Activated CD8-positive, alpha-beta memory T cell treated with anti-CD3 and anti-CD28 coated beads for 36 hours (primary cell): Measurements from ENCODE around the gene NHP2. TPM values are rescaled to one million over a fixed set of nuclear protein-coding genes. Genes with fewer than 3 reads are reported as not detected.
"Not testable (repeated sequence)": the region's sequence is repeated elsewhere in the genome, so short reads cannot be mapped to it uniquely, and the experiment has no call there.

Source experiments
- CTCF ChIA-PET: fragments of 350-600 bp; sonication (Branson Sonifier 250); formaldehyde crosslinking; loops from one replicate; lab custom pipeline; 2021; ENCODE audit warnings: antibody characterized with exemption; lab: Charles Lee
- POLR2A ChIA-PET: fragments of 350-600 bp; sonication (Branson Sonifier 250); formaldehyde crosslinking; loops from one replicate; lab custom pipeline; 2021; ENCODE audit warnings: antibody characterized with exemption; lab: Charles Lee
- total RNA-seq, 2 experiments: library from RNA; stranded (reverse); gene quantifications; one replicate each; pipeline ENCODE4 v1.2.3, GENCODE V29; 2021

The NHP2 gene
- total RNA-seq = 100 to 1,000 TPM; 317 to 326 TPM

DNA sequence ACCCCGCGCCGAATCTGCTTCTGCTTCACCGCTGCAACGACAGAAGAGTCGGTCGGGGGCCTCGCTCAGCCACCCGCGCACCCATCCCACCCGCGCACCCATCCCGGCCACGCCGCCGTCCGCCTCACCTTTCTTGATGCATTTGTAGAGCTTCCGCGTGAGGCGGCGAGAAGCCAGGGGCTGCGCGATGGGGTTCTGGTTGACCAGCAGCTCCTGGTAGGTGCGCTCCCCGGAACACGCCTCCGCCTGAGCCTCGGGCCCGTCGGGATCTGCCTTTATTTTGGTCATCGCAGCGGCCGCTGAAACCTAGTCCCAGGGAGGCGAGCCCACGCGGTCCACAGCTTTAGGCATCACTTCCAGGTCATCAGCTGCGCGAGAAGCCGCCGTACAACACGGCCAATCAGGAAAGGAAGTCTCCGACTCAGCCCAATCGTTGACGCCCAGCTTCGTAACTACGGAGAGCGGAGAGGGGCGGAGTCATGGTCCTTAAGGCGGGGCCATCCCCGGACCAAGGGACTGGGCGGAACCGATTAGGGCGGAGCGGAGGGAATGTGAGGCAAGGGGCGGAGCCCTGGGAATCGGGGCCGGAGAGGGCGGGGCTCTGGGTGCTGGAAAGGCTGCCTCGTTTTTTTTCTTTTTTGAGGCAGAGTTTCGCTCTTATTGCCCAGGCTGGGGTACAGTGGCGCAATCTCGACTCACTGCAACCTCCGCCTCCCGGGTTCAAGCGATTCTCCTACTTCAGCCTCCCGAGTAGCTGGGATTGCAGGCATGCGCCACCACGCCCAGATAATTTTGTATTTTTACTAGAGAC lies at the start of gene NHP2:
Gene NHP2, minus strand, starts transcription at position 356 of the 811 bp plus-strand sequence. Its CDS starts 68 bp downstream, at position 288.
- ChIA-PET CTCF (interaction anchor here (1.2 to 6.4 kb wide), 3 partner anchors 10 to 78 kb away, joined by 4 to 31 read pairs (median 5); no protein-coding TSS in a partner anchor), POLR2A (interaction anchor here (0.7 to 1.6 kb wide), 5 partner anchors 13 to 53 kb away, joined by 3 to 11 read pairs (median 4); partner anchors contain the start of genes HNRNPAB and RMND5B)

DNA sequence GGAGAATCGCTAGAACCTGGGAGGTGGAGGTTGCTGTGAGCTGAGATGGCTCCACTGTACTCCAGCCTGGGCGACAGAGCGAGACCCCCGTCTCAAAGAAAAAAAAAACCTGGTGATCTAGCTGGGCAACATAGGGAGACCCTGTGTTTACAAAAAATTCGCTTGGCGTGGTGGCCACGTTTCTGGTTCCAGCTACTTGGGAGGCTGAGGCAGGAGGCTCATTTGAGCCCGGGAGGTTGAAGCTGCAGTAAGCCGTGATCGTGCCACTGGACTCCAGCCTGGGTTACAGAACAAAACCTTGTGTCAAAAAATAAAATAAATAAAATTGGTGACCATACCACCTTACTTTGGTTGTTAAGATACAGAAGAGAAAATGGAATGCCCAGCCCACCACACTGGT lies 48.9 kb upstream of the NHP2 start:
- POLR2A ChIA-PET = no interaction called here
- CTCF ChIA-PET = no interaction called here

DNA sequence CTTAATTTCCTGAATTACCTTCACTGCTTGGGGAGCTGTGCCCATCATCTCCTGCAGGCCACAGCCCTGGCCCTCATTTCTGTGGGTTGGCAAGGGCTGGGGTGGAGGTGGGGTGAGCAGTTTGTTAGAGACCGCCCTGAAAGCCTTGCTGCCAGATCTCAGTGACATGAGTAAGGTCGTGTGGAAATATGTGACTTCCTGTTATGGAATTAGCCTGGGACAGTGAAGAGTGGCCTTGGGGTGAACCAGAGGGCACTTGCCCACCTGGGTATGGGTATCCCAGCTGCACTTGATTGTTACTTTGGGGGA lies 48.2 kb upstream of the NHP2 start:
- ChIA-PET POLR2A (no interaction called here), CTCF (no interaction called here)

DNA sequence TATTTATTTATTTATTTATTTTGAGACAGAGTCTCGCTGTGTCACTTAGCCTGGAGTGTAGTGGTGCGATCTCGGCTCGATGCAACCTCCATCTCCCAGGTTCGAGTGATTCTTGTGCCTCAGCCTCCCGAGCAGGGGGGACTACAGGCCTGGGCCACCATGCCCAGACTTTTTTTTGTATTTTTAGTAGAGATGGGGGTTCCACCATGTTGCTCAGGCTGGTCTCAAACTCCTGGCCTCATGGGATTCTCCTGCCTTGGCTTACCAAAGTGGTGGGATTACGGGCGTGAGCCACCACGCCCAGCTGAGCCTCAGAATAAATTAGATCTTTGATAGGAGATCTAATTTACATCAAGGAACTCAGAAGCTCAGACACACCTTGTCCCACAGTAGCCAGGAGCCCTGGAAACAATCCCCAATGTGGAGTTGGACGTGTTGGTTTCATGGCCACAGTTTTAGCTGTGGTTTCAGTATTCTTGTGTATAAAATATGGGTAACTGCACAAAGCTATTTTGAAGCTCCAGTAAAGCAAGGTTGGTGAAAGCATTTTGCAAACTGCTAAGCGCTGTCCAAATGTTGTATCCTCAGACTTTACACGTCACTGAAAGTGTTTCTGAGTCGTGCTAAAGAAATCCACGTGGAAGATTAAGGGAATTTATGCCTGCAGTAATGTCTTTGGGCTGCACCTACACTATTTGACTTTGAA lies 47.7 kb upstream of the NHP2 start:
- ChIA-PET CTCF (interaction anchor here (0.6 to 1.7 kb wide), 2 partner anchors 14 to 37 kb away, joined by 3 to 6 read pairs; no protein-coding TSS in a partner anchor), POLR2A (no interaction called here)

DNA sequence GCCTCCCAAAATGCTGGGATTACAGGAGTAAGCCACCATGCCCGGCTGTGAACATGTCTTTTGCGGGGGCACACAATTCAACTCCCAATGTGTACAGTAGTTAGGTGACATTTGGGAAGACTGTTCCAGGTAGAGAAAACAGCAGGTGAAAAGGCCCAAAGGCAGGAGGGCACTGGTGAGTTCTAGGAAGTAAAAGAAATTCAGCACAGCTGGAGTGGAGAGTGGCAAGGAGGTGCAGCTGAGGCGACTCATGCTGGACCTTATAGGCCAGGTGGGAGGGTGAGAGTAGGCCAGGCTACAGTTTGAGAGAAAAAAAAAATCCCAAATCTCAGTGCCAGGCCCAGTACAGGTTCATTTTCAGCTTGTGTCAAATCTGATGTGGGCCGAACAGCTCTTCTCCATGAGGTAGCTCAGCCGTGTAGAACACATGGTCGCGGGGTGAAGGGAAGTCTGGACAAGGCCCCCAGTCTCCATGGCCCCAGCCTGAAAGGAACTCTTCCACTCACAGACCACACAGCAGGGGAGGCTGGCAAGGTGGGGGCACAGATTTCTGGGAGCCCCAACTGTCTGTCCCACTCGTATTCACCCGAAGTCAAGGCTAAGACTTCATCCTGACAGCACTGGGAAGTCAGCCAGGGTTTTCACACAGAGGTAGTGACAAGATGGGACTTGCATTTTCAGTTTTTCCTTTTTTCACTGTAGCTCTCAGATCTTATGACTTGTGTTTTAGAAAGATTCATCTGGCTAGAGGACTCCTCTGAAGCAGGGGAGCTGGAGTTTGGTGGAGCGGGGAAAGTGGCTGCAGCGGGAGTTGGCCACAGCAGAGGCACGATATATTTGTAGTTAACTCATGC lies 46.1 kb upstream of the NHP2 start:
- ChIA-PET CTCF (interaction anchor here (1.1 to 1.7 kb wide), 2 partner anchors 15 to 16 kb away, joined by 3 to 6 read pairs; no protein-coding TSS in a partner anchor), POLR2A (no interaction called here)

DNA sequence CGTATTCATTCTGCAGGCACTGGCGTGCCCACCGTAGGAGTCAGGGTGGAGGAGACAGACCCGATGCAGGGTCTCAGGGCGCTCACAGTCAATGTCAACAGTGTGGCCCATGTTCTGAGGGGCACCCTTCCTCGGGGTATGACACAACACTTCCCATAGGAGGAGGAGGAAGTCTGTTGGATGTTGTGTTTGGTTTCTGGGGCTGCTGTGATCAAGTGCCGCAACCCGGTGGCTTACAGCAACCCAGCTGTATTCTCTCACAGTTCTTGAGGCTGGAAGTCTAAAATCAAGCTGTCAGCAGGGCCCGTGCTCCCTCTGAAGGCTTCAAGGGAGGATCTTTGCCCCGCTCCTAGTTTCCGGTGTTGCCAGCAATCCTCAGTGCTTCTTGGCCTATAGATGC lies 45.0 kb upstream of the NHP2 start:
- ChIA-PET POLR2A (no interaction called here), CTCF (interaction anchor here (0.7 kb wide), 1 partner anchor 59 kb away, joined by 3 read pairs; no protein-coding TSS in a partner anchor)

DNA sequence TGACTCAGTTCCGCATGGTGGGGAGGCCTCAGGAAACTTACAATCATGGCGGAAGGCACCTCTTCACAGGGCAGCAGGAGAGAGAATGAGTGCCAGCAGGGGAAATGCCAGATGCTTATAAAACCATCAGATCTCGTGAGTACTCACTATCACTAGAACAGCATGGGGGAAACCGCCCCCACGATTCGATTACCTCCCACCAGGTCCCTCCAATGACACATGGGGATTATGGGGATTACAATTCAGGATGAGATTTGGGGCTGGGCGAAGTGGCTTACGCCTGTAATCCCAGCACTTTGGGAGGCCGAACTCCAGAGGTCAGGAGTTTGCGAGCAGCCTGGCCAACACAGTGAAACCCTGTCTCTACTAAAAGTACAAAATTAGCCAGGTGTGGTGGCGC lies 44.5 kb upstream of the NHP2 start:
- POLR2A ChIA-PET = not testable (repeated sequence)
- CTCF ChIA-PET = interaction anchor here (0.7 kb wide), 1 partner anchor 60 kb away, joined by 3 read pairs; no protein-coding TSS in a partner anchor

DNA sequence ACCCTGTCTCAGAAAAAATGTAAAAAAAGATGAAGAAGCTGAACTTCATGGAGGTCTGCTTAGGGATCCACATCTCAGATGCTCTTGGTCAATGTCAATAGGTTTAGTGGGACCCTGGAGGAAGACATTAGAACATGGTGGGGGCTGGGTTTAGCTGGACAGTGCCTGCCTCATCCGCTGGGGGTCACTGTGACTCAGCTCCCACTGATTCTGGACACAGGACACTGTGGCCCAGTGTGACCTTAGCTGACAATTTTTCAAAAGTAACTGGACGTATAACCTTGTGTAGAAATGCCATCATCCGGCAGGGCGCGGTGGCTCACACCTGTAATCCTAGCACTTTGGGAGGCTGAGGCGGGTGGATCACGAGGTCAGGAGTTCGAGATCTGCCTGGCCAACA lies 43.3 kb upstream of the NHP2 start:
- ChIA-PET POLR2A (no interaction called here), CTCF (no interaction called here)

DNA sequence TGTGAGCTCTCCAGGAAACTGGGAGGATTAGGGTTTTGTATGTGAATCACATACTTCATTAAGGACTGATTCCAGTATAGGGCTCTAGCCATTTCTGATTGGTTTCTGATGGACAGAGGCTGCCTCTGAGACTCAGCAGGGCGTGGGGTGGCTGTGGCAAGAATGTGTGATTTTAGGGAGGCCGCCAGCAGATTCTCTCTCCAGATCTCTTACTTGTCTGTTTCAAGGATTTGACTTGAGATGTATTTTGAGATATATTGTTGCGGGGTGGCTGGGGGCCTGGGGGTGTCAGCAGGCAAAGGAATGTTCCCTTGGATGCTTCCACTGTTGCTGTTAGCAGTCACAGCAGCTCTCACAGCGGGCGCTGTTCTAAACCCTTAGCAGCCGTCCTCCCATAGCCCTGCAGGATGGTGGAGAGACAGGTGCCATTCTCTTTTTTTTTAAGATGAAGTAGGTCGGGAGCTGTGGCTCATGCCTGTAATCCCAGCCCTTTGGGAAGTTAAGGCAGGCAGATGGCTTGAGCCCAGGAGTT lies 42.7 kb upstream of the NHP2 start:
- POLR2A ChIA-PET = no interaction called here
- CTCF ChIA-PET = no interaction called here

DNA sequence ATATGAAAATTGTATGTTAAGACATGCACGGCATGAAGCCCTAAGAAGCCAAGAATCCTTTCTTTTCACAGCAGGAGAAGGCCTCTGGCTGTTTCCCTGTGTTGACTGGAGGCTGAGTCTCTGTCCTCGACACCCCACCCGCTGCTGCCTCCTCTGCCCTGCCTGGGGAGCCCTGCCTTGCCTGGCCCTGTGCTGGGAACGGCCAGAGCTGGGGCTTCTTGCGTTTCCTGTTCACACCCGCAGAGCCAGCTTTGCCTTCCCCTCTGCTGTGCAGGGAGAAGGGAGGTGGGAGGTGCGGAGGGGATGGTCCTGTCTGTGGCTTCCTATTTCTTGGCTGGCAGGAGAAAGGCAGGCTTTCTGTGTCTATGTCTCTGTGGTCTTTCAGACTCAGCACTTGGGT lies 40.3 kb upstream of the NHP2 start:
- CTCF ChIA-PET = no interaction called here

DNA sequence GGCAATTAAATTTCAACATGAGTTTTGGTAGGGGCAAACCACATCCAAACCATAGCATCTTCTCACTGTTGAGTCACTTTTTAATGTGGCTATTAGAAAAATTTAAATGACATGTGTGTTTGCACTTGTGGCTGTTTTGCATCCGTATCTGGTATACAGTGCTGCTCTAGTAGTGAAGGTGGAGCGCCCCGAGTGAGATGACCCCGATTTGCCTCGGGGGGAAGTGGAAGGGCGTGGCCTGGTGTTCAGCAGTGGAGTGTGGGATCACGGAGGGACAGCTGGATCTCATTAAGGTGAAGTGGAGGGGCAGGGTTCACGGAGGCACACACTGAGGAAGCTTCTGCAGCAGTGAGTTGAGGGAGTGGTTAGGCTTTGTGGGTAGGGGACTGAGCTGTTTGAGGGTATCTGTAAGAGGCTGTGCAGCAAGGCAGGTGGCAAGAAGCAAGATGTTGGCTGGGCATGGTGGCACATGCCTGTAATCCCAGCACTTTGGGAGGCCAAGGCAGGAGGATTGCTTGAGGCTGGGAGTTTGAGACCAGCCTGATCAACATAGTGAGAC lies 39.6 kb upstream of the NHP2 start:
- POLR2A ChIA-PET = interaction anchor here (1.0 kb wide), 1 partner anchor 11 kb away, joined by 3 read pairs; the partner anchor contains the start of gene HNRNPAB

More for the DNA sequence above, 40.3 kb upstream of the NHP2 start:
- POLR2A ChIA-PET = interaction anchor here (1.0 kb wide), 1 partner anchor 10 kb away, joined by 3 read pairs; the partner anchor contains the start of gene HNRNPAB

DNA sequence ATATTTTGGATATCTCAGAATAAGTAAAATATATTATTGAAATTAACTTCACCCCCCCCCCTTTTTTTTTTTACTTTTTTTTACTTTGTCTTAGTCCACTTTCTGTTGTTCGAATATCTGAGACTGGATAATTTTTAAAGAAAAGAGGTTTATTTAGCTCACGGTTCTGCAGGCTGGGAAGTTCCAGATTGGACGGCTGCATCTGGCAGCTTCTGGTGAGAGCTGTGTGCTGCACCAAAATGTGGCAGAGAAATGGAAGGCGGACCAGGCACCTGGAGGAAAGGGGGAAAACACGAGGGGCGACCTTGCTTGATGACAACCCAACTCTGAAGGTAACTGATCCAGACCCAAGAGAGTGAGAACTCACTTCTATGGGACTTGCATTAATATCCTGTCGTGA lies 39.1 kb upstream of the NHP2 start:
- POLR2A ChIA-PET = interaction anchor here (1.0 kb wide), 1 partner anchor 12 kb away, joined by 3 read pairs; the partner anchor contains the start of gene HNRNPAB

More for the DNA sequence above, 39.6 kb upstream of the NHP2 start:
- CTCF ChIA-PET = interaction anchor here (0.7 kb wide), 1 partner anchor 689 kb away, joined by 3 read pairs; no protein-coding TSS in a partner anchor

DNA sequence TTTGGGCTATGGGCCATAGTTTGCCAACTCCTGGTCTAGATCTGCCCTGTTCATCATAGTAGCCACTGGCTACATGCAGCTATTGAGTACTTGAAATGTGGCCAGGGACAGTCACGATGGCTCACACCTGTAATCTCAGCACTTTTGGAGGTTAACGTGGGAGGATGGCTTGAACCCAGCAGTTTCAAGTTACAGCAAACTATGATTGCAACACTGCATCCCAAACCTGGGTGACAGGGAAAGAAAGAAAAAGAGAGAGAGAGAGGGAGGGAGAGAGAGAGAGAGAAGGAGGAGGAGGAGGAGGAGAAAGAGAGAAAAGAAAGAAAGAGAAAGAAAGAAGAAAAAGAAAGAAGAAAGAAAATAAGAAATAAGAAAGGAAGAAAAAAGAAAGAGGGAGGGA lies 38.6 kb upstream of the NHP2 start:
- CTCF ChIA-PET = no interaction called here

More for the DNA sequence above, 39.1 kb upstream of the NHP2 start:
- CTCF ChIA-PET = interaction anchor here (0.7 kb wide), 1 partner anchor 688 kb away, joined by 3 read pairs; no protein-coding TSS in a partner anchor

DNA sequence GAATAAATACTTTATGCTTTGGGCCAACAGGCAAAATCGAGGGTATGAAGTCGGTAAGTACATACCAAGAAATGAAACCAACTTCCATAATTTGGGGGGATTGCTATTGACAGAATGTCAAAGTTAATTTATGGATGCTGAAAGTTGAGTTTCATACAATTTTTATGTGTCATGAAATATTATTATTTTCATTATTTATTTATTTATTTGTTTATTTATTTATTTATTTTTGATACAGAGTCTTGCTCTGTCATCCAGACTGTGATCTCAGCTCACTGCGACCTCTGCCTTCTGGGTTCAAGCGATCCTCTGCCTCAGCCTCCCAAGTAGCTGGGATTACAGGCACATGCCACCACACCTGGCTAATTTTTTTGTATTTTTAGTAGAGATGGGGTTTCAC lies 38.0 kb upstream of the NHP2 start:
- POLR2A ChIA-PET = no interaction called here
- CTCF ChIA-PET = interaction anchor here (0.6 kb wide), 1 partner anchor 114 kb away, joined by 3 read pairs; no protein-coding TSS in a partner anchor

More for the DNA sequence above, 38.6 kb upstream of the NHP2 start:
- POLR2A ChIA-PET = no interaction called here

DNA sequence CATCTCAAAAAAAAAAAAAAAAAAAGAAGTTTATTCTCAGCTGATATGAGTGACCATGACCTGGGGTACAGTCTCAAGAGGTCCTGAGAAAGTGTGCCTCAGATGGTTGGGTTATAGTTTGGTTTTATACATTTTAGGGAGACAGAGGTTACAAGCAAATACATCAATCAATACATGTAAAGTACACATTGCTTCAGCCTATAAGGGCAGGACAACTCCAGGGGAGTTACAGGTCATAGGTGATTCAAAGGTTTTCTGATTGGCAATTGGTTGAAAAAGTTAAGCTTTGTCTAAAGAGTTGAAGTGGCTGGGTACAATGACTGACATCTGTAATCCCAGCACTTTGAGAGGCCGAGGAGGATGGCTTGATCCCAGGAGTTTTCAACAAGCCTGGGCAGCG lies 35.7 kb upstream of the NHP2 start:
- POLR2A ChIA-PET = no interaction called here
- CTCF ChIA-PET = interaction anchor here (1.1 kb wide), 1 partner anchor 114 kb away, joined by 5 read pairs; no protein-coding TSS in a partner anchor

DNA sequence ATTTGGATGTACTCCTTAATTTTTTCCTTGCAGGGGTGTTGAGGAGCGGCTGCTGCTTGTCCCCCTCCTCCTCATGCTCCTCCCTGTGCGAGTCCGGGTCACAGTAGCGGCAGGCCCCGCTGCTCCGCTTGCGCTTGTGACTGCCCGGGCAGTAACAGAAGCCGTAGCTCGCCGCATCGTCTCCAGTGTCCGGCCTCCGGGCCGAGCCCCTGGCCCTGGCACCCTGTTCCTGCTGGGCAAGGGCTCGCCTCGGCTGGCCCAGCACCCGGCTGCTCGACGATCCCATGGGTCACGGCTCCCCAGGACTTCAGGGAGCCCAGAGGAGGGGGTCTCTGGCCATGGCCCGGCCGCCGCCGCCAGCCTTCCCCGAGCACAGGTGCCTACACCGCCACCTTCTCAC lies 33.3 kb upstream of the NHP2 start, which contains the start of gene GMCL2:
Gene GMCL2, minus strand, starts transcription at position 358 of the 400 bp plus-strand sequence. Its CDS starts 72 bp downstream, at position 286.
- CTCF ChIA-PET = no interaction called here
- POLR2A ChIA-PET = no interaction called here

DNA sequence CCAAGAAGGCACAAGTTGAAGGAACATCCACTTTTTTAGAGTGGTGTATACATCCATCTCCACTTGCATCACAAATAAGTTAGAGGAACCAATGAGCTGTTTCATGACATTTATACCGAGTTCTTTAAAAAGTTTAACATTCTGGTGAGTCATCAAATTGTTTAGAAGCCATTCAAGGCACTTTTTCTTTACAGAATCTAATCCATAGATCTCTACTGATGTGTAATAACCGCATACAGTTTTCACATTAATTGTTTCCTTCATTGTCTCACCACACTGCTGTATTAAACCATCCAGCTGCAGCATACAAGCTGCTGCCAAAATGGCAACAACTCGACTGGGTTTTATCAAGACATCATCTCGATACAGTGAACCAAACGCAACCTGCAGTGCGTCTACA lies 32.7 kb upstream of the NHP2 start:
- ChIA-PET POLR2A (no interaction called here), CTCF (no interaction called here)
